Stimulated activated CD4-positive, alpha-beta T cell treated with anti-CD3 and anti-CD28 coated beads, TNF-alpha, amount 100 ng/mL, for 1 hour (primary cell): Measurements from ENCODE around the gene USP49.
"Not testable (repeated sequence)": the region's sequence is repeated elsewhere in the genome, so short reads cannot be mapped to it uniquely, and the experiment has no call there.

Experiments used
- DNase-seq, 3 donors: peaks; one replicate each; pipeline ENCODE4 v3.0.0-alpha.2; 2020; ENCODE audit warnings: low read depth in 3 of 3, low spot score in 1 of 3

The USP49 gene

DNA sequence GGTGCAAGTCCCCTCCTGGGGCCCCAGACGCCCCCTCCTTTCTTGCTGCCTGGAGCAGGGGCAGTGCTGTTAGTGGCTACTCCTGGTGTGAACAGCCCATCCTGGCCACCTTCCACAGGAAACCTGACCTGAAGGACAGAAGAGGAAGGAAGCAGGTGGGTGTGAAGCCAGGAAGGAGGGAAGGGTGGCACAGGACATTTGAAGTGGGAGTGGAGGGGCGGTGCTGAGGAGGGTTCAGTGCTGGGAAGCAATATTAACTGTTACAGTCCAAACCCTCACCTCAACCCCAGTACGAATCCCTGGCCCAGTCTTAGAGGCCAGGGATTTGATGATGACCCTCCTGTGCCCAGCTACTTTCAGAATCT, 113.8 kb downstream of the USP49 start:
- DNase-seq: no peak

- DNase-seq: no peak
These were observed 114.4 kb downstream of the USP49 start, which contains the start of gene PRICKLE4 for GRCh38 chr6:41780551-41781365. Gene PRICKLE4, plus strand, starts transcription at chr6:41780782. Its CDS starts 2,692 bp downstream, at chr6:41783474.

- DNase-seq: peak; percentile 97 to 100 (median 99)
These were observed 115.2 kb downstream of the USP49 start, which contains the start of gene FRS3 for GRCh38 chr6:41779788-41780550. Gene FRS3, minus strand, starts transcription at chr6:41779900. Its CDS starts 2,913 bp downstream, at chr6:41776987.

DNA sequence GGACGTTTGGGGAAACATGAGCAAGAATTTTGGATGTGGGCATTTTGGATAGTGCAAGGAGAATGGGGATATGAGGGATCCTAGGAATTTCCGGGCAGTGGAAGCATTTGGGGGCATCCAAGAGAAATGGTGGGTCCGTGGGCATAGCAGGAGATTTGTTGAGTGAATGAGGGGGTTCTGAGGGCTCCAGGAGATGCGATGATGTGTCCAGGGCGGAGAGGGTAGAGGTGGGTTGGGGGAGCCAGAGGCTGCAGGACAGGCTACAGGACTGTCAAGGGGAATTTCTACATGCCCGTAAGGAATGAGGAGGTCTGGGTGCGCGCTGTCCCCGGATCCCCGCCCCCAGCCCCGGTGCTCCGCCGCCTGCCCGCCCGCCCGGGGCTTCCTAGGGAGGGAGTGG, 115.8 kb downstream of the USP49 start:
- no peak for DNase-seq

GRCh38 chr6:41778895-41779294, 116.3 kb downstream of the USP49 start:
- DNase-seq: no peak

DNA sequence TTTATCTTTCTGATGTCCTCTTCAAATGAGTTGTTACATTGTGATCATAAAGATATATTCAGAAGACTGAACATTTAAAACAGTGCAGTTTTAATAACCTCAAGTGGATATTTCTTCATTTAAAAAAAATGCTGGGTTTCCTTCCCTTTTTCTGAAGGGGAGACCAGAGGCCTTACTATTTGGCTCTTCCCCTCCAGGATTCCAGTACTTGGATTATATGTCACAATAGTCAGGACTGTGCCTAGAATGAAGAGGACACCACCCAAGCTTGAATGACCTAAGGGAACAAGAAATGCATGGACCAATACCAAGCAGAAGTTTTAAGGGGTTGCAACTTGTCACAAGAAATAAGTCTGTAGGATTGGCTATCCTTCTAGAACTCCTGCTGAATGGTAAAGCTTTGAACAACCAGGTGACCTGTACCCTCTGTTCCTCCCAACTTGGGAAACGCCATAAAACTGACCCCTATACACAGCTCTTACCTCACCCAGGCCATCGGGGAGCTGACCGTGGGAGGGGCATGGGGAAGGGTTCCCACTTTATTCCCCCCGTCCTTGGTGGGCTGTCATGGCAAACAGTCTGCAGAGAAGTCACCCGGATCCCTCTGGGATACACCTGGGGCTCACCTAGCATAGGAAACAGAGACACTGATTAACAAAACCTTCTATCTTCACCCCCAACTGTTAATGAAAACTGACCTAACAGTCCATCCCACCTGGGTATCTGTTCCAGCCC, 117.5 kb downstream of the USP49 start:
- no peak for DNase-seq

GRCh38 chr6:41775293-41775882, 119.8 kb downstream of the USP49 start:
- DNase-seq: no peak

GRCh38 chr6:41774841-41775240, 120.3 kb downstream of the USP49 start:
- DNase-seq: no peak

GRCh38 chr6:41771058-41771983, 123.9 kb downstream of the USP49 start:
- no peak for DNase-seq

DNA sequence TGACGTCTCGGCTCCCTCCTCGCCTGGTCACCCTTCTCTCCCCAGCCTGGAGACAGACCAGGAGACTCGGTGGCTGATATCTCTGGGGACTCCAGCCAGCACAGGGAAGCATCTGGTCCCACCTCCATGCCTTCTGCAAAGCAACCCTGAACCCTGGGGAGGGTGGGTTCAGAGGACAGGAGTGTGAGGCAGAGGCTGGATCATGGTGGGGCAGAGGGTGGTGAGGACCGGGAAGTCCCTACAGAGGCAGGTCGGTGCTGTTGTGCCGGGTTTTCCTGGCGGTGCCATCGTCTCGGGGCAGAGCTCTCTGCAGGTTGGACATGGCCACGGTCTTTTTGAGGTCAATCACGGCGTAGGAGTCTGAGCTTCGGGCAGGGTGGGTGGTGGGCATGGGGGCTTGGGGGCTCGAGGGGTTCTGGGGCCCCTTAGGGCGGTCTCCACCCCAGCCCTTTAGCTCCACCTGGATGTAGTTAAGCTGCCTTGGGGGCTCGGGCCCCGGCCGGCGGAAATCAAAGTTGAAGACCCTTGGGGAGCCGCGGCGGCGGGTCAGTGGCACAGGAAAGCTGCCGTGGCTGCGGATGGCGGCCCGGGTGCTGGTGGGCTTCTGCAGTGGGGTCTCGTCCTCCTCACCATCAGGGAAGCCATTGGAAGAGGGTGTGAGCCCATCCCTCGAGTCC, 124.7 kb downstream of the USP49 start:
- no peak for DNase-seq

- no peak for DNase-seq
These were observed 125.8 kb downstream of the USP49 start for GRCh38 chr6:41769376-41769775.

DNA sequence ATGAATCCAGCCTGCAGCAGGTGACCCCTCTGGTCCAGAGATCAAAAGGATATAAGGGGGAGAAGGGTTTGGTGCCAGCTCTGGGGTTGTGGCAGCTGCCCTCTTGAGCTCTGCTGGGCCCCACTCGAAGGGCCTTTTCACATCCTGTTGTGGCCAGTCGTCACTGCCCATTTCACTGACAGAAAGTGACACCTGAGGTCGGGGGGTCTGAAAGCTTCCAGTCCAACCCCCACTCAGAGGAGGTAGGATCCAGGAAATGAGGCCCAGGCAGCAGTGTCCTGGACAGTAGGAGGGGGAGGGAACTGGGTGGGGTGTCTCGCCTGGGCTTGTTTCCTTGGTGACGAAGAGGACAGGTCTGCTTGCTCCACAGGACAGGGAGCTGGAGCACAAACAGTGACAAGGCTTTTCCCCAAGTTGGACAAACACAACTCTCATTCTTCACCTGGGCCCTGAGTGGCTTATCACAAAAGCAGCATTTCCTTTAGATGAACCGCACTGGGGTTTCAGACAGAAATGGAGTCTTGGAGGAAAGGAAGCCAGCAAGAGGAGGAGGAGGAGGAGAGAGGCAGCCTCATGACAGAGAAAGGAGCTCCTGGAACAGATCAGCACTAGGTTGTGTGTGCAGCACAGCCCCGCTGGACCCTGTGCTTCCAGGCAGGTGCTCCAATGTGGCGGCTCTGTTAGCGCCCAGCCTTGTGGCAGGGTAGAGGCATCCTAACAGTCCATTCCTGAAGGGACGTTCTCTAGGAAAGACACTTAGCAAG, 126.4 kb downstream of the USP49 start:
- no peak for DNase-seq

DNA sequence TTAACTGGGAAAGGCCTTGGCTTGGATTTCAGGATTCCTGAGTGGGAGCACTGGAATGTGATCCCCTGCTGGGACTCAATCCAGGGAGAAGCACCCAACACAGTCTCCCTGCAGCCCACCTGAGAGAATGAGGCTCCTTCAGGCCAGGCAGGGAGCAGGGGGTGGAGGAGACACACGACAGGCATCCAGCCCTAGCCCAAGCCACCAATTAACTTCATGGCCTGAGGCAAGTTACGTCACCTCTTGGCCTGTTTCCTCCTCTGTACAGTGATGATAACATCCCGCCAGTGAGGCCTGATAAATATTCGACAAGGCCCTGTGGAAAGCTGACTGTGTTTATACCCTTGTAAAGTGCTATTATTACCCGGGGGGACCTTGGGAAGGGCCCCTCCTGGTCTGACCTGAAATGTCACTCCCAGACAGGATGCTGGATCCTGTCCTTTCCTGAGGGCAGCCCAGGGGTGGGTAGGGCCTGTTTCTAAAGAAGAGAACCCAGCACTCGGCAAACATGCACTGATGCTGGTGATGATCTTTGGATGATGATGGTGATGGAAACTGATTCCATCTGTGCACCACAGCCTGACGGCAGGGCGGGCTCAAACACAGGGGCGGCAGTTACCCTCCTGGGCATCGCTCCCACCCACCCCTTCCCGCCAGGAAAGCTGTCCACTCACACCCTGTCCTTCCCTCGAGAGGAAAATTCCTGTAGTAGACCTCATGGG, 127.9 kb downstream of the USP49 start:
- DNase-seq: no peak

- not testable (repeated sequence) for DNase-seq
These were observed 129.0 kb downstream of the USP49 start for GRCh38 chr6:41766043-41766664.

DNA sequence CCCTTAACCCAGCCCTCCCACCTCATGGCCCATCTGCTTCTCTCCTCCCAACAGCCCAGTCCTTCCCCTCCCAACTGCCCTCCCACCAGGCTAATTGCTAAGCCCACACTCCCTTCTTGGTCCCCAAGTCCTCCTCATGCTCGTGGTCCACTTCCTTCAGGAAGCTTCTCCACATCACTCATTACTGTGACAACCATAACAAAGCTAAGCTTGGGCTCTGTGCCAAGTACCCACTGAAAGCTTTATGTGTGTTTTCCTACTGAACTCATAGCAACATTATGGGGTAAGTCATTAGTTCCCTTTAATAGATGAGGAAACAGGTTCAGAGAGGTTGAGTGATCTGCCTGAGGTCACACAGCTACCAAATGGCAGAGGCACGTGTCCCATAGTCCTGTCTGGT, 131.7 kb downstream of the USP49 start:
- DNase-seq: no peak

DNA sequence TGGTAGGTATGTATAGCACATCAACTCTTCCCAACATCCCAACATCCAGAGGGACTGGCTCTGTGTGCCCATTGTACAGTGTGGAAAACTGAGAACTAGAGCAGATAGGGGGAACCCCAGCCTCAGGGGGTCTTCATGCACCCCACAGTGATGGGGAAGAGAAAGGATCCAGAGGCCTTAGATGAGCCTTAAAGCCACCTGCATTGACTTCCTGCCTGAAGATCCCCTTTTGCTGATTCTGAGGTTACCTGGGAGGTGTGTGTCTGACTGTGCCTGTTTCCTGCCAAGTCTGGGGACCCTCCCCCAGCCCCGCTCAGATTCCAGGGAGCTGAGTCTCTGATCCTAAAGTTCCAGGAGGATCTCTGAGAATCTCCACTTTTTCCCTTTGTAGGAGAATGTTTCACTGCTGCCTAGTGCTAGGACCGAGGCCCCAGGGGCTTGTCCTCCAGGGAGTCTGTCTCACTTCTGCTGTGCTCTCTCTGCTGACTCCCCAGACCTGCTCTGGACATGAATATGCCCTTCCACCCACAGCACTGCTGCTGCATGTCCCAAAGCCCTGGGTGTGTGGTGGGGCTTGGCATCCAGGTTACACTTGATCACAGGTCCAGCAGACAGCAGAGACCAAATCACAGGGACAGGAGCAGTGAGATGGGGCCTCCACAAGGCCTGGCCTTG, 135.1 kb downstream of the USP49 start:
- no peak for DNase-seq
